Measurements from ENCODE around the gene CRIM1. TPM values are rescaled to one million over a fixed set of nuclear protein-coding genes. Genes with fewer than 3 reads are reported as not detected.

The CRIM1 gene
- total RNA-seq, 1 donor from 2014 or later, result 103 TPM

- Histone ChIP-seq H3K4me3 (ENCODE audit: low read depth, low read length) (no peak overlapping the region), H3K27me3 (ENCODE audit: control insufficient read depth, insufficient read depth, low read length) (no peaks in the 10 kb centered on the region), H3K36me3 (ENCODE audit: control insufficient read depth, insufficient read depth, low read length) (peaks cover 2% of the 10 kb centered on the region)
- DNase-seq (ENCODE audit: low read depth), result no peak
- no peak for TF ChIP-seq CTCF (IDR thresholded peaks at IDR 0.05; ENCODE audit: insufficient read depth, low read length, poor library complexity, severe bottlenecking)
Observed at GRCh38 chr2:36389577-36389976, 34.0 kb downstream of the CRIM1 start.

GRCh38 chr2:36392571-36393255 lies 37.1 kb downstream of the CRIM1 start:
- Histone ChIP-seq H3K4me3 (ENCODE audit: low read depth, low read length) (no peak overlapping the region), H3K36me3 (ENCODE audit: control insufficient read depth, insufficient read depth, low read length) (peaks cover 2% of the 10 kb centered on the region), H3K27me3 (ENCODE audit: control insufficient read depth, insufficient read depth, low read length) (no peaks in the 10 kb centered on the region)
- DNase-seq (ENCODE audit: low read depth), result no peak
- TF ChIP-seq CTCF (IDR thresholded peaks at IDR 0.05; ENCODE audit: insufficient read depth, low read length, poor library complexity, severe bottlenecking), result no peak

GRCh38 chr2:36393738-36394256 lies 38.2 kb downstream of the CRIM1 start:
- peaks cover 1% of the 10 kb centered on the region for H3K36me3 ChIP-seq (ENCODE audit: control insufficient read depth, insufficient read depth, low read length)
- TF ChIP-seq CTCF (IDR thresholded peaks at IDR 0.05; ENCODE audit: insufficient read depth, low read length, poor library complexity, severe bottlenecking), result no peak
- no peak for DNase-seq (ENCODE audit: low read depth)
- no peak overlapping the region for H3K4me3 ChIP-seq (ENCODE audit: low read depth, low read length)
- no peaks in the 10 kb centered on the region for H3K27me3 ChIP-seq (ENCODE audit: control insufficient read depth, insufficient read depth, low read length)

GRCh38 chr2:36394804-36395203 lies 39.2 kb downstream of the CRIM1 start:
- no peak overlapping the region for H3K4me3 ChIP-seq (ENCODE audit: low read depth, low read length)
- no peaks in the 10 kb centered on the region for H3K27me3 ChIP-seq (ENCODE audit: control insufficient read depth, insufficient read depth, low read length)
- no peak for TF ChIP-seq CTCF (IDR thresholded peaks at IDR 0.05; ENCODE audit: insufficient read depth, low read length, poor library complexity, severe bottlenecking)
- DNase-seq (ENCODE audit: low read depth), result no peak
- H3K36me3 ChIP-seq (ENCODE audit: control insufficient read depth, insufficient read depth, low read length), result peaks cover 1% of the 10 kb centered on the region

- DNase-seq (ENCODE audit: low read depth), result no peak
- Histone ChIP-seq H3K36me3 (ENCODE audit: control insufficient read depth, insufficient read depth, low read length) (peaks cover 1% of the 10 kb centered on the region), H3K27me3 (ENCODE audit: control insufficient read depth, insufficient read depth, low read length) (no peaks in the 10 kb centered on the region), H3K4me3 (ENCODE audit: low read depth, low read length) (no peak overlapping the region)
- no peak for TF ChIP-seq CTCF (IDR thresholded peaks at IDR 0.05; ENCODE audit: insufficient read depth, low read length, poor library complexity, severe bottlenecking)
Observed at GRCh38 chr2:36395866-36396265, 40.3 kb downstream of the CRIM1 start.
